Measurements from ENCODE around the gene SLC34A3. TPM values are rescaled to one million over a fixed set of nuclear protein-coding genes. Genes with fewer than 3 reads are reported as not detected.

SLC34A3 gene
- total RNA-seq, 1 donor from 2014 or later, result 0.25 TPM

DNA sequence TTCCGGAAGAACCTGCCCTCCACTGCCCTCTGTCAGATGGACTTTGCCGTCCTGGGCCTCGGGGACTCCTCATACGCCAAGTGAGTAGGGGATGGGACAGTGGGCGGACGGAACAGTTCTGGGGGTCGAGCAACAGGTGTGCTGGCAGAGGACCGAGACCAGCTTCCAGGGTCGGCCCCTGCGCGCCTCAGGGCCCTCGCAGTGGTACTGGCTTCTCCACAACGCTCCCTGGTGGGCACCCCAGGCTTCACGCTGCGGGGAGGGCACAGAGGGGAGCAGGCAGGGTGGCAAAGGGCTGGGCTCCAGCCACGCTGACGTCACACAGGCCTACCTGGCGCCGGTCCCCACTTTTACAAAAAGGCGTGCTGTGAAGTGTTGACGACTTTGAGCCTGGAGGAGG, 18.2 kb upstream of the SLC34A3 start:
- DNase-seq (ENCODE audit: low read depth), result no peak
- TF ChIP-seq, protein P1, sequence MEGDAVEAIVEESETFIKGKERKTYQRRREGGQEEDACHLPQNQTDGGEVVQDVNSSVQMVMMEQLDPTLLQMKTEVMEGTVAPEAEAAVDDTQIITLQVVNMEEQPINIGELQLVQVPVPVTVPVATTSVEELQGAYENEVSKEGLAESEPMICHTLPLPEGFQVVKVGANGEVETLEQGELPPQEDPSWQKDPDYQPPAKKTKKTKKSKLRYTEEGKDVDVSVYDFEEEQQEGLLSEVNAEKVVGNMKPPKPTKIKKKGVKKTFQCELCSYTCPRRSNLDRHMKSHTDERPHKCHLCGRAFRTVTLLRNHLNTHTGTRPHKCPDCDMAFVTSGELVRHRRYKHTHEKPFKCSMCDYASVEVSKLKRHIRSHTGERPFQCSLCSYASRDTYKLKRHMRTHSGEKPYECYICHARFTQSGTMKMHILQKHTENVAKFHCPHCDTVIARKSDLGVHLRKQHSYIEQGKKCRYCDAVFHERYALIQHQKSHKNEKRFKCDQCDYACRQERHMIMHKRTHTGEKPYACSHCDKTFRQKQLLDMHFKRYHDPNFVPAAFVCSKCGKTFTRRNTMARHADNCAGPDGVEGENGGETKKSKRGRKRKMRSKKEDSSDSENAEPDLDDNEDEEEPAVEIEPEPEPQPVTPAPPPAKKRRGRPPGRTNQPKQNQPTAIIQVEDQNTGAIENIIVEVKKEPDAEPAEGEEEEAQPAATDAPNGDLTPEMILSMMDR (IDR thresholded peaks at IDR 0.05; ENCODE audit: insufficient read depth, low read length, poor library complexity, severe bottlenecking), result no peak
- H3K27me3 ChIP-seq (ENCODE audit: control insufficient read depth, insufficient read depth, low read length), result no peaks in the 10 kb centered on the region
- no peak overlapping the region for H3K4me3 ChIP-seq (ENCODE audit: low read depth, low read length)
- H3K36me3 ChIP-seq (ENCODE audit: control insufficient read depth, insufficient read depth, low read length), result no peaks in the 10 kb centered on the region

DNA sequence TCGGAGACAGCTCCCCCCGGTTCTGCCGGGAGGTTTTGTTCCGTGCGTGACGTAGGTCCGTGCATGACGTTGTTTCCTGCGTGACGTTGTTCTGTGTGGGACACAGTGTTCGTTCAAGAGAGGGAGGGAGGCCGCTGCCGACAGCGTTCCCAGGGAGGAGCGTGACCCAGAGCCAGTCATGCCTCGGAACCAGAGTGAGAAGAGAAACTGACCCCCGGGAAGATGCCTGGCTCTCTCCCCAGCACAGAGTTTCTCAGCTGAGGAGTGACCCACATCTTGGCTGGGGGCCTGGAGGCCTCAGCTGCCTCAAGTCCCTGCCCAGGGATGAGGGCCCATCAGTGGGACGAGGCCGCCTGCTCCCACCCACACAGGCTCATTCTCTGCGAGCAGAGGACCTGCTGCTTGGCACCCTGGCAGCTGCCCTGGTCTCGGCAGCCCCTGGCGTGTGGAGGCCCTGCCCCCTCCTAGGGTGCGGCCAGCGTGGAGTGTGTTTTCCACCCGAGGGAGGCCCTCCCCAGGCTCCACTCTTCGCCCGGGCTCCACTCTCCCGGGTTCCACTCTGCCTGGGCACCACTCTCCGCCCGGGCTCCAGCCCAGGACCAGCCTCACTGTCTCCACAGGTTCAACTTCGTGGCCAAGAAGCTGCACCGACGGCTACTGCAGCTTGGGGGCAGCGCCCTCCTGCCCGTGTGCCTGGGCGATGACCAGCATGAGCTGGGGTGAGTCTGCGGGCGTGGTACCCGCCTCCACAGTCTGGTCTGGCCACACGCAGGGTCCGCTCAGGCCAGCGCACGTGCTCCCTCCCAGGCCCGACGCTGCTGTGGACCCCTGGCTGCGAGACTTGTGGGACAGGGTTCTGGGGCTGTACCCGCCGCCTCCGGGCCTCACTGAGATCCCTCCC, 17.3 kb upstream of the SLC34A3 start:
- no peak for DNase-seq (ENCODE audit: low read depth)
- H3K27me3 ChIP-seq (ENCODE audit: control insufficient read depth, insufficient read depth, low read length), result no peaks in the 10 kb centered on the region
- no peak overlapping the region for H3K4me3 ChIP-seq (ENCODE audit: low read depth, low read length)
- TF ChIP-seq, protein P1 (IDR thresholded peaks at IDR 0.05; ENCODE audit: insufficient read depth, low read length, poor library complexity, severe bottlenecking), result peak; percentile 30
- H3K36me3 ChIP-seq (ENCODE audit: control insufficient read depth, insufficient read depth, low read length), result no peaks in the 10 kb centered on the region

DNA sequence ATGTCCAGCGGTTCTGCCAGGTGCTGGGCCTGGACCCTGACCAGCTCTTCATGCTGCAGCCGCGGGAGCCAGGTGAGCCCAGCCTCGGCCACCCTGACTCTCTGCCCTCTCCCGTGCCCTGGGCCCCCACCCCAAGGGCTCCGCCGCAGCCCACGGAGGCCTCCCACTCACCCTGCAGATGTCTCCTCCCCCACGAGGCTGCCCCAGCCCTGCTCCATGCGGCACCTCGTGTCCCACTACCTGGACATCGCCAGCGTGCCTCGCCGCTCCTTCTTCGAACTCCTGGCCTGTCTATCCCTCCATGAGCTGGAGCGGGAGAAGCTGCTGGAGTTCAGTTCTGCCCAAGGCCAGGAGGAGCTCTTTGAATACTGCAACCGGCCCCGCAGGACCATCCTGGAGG, 16.1 kb upstream of the SLC34A3 start:
- Histone ChIP-seq H3K27me3 (ENCODE audit: control insufficient read depth, insufficient read depth, low read length) (no peaks in the 10 kb centered on the region), H3K36me3 (ENCODE audit: control insufficient read depth, insufficient read depth, low read length) (no peaks in the 10 kb centered on the region), H3K4me3 (ENCODE audit: low read depth, low read length) (no peak overlapping the region)
- TF ChIP-seq, protein P1 (IDR thresholded peaks at IDR 0.05; ENCODE audit: insufficient read depth, low read length, poor library complexity, severe bottlenecking), result no peak
- no peak for DNase-seq (ENCODE audit: low read depth)

DNA sequence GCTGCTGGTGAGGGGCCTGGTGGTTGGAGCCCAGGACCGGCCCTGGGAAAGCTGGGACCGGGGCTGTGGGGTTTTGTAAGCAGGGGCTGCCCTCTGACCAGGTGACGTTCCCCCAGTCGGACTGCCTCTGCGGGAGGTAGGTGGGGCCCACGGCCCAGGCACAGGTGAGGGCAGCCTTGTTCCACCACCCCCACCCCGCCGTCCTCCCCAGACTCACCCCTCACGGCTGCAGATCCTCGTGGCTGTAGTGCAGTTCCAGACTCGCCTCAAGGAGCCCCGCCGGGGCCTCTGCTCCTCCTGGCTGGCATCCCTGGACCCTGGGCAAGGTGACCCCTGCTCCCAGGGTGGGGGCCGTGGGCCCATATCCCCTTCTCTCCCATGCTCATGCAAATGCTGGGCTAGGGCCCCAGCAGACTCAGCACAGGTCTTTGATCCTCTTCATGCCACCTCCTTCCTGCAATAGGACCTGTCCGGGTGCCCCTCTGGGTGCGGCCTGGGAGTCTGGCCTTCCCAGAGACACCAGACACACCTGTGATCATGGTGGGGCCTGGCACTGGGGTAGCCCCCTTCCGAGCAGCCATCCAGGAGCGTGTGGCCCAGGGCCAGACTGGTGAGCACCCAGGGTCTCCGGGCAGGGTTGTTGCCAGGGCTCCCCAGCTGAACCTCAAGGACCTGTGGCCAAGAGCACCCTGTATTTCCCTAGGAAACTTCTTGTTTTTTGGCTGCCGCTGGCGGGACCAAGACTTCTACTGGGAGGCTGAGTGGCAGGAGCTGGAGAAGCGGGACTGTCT, 15.3 kb upstream of the SLC34A3 start:
- H3K36me3 ChIP-seq (ENCODE audit: control insufficient read depth, insufficient read depth, low read length), result no peaks in the 10 kb centered on the region
- TF ChIP-seq, protein P1 (IDR thresholded peaks at IDR 0.05; ENCODE audit: insufficient read depth, low read length, poor library complexity, severe bottlenecking), result no peak
- no peak overlapping the region for H3K4me3 ChIP-seq (ENCODE audit: low read depth, low read length)
- DNase-seq (ENCODE audit: low read depth), result no peak
- H3K27me3 ChIP-seq (ENCODE audit: control insufficient read depth, insufficient read depth, low read length), result no peaks in the 10 kb centered on the region

DNA sequence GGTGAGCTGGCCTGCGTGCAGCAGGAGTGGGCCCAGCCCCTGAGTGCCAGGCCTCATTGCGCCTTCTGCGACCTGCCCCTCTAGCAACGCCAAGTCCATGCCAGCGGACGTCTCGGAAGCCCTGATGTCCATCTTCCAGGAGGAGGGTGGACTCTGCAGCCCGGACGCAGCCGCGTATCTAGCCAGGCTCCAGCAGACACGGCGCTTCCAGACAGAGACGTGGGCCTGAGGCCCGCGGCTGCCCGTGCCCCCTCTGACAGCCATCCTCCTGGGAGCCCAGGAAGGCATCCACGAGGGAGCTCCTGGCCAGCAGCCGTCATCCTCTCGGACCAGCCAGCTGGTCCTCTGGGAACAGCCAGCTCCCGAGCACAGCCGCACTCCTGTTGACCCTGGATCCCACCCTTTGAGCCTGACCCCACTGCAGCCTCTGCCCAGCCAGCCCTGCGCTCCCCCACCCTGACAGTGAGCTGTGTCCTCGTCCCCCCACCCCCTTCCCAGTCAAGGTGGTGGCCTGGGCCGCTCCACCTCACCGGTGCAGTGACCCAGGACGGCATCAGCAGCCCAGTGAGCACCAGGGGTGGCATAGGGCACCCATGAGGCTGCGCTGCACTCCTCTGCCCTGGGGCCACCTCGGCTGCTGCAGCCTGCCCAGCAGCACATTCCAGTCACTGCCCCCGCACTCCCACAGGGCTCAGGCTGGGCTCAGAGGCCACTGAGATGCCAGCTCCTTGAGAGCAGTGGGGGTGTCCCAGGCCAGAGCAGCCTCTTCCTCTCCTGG, 14.3 kb upstream of the SLC34A3 start:
- TF ChIP-seq, protein P1 (IDR thresholded peaks at IDR 0.05; ENCODE audit: insufficient read depth, low read length, poor library complexity, severe bottlenecking), result no peak
- no peaks in the 10 kb centered on the region for H3K36me3 ChIP-seq (ENCODE audit: control insufficient read depth, insufficient read depth, low read length)
- H3K27me3 ChIP-seq (ENCODE audit: control insufficient read depth, insufficient read depth, low read length), result no peaks in the 10 kb centered on the region
- no peak for DNase-seq (ENCODE audit: low read depth)
- H3K4me3 ChIP-seq (ENCODE audit: low read depth, low read length), result no peak overlapping the region
